ENCODE results near the gene FGF22.

GRCh38 chr19:633786-634639, 5.7 kb upstream of the FGF22 start:
- no peak for TF ChIP-seq CTCF (IDR thresholded peaks at IDR 0.05; ENCODE audit: poor library complexity, severe bottlenecking)
- TF ChIP-seq TAF1 (IDR thresholded peaks at IDR 0.05; ENCODE audit: low read depth), result no peak
- TF ChIP-seq EZH2 (IDR thresholded peaks at IDR 0.05; ENCODE audit: borderline replicate concordance, insufficient read depth, low read length, poor library complexity, severe bottlenecking), result no peak
- TF ChIP-seq POLR2AphosphoS5 (IDR thresholded peaks at IDR 0.05), result no peak
- TF ChIP-seq MXI1 (conservative IDR thresholded peaks at IDR 0.05; ENCODE audit: poor library complexity, severe bottlenecking), result no peak
- TF ChIP-seq EP300 (conservative IDR thresholded peaks at IDR 0.05; ENCODE audit: poor library complexity, severe bottlenecking), result no peak
- TF ChIP-seq, protein P1, sequence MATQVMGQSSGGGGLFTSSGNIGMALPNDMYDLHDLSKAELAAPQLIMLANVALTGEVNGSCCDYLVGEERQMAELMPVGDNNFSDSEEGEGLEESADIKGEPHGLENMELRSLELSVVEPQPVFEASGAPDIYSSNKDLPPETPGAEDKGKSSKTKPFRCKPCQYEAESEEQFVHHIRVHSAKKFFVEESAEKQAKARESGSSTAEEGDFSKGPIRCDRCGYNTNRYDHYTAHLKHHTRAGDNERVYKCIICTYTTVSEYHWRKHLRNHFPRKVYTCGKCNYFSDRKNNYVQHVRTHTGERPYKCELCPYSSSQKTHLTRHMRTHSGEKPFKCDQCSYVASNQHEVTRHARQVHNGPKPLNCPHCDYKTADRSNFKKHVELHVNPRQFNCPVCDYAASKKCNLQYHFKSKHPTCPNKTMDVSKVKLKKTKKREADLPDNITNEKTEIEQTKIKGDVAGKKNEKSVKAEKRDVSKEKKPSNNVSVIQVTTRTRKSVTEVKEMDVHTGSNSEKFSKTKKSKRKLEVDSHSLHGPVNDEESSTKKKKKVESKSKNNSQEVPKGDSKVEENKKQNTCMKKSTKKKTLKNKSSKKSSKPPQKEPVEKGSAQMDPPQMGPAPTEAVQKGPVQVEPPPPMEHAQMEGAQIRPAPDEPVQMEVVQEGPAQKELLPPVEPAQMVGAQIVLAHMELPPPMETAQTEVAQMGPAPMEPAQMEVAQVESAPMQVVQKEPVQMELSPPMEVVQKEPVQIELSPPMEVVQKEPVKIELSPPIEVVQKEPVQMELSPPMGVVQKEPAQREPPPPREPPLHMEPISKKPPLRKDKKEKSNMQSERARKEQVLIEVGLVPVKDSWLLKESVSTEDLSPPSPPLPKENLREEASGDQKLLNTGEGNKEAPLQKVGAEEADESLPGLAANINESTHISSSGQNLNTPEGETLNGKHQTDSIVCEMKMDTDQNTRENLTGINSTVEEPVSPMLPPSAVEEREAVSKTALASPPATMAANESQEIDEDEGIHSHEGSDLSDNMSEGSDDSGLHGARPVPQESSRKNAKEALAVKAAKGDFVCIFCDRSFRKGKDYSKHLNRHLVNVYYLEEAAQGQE (IDR thresholded peaks at IDR 0.05; ENCODE audit: borderline replicate concordance), result no peak
- TF ChIP-seq RAD21 (conservative IDR thresholded peaks at IDR 0.05), result no peak
